ENCODE measurements around the gene SYNE2.

GRCh38 chr14:63909984-63910383, 57.2 kb downstream of the SYNE2 start:
- TF ChIP-seq, protein P1, sequence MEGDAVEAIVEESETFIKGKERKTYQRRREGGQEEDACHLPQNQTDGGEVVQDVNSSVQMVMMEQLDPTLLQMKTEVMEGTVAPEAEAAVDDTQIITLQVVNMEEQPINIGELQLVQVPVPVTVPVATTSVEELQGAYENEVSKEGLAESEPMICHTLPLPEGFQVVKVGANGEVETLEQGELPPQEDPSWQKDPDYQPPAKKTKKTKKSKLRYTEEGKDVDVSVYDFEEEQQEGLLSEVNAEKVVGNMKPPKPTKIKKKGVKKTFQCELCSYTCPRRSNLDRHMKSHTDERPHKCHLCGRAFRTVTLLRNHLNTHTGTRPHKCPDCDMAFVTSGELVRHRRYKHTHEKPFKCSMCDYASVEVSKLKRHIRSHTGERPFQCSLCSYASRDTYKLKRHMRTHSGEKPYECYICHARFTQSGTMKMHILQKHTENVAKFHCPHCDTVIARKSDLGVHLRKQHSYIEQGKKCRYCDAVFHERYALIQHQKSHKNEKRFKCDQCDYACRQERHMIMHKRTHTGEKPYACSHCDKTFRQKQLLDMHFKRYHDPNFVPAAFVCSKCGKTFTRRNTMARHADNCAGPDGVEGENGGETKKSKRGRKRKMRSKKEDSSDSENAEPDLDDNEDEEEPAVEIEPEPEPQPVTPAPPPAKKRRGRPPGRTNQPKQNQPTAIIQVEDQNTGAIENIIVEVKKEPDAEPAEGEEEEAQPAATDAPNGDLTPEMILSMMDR (IDR thresholded peaks at IDR 0.05): no peak
- TF ChIP-seq POLR2A (IDR thresholded peaks at IDR 0.05): no peak
